GM21423 (cell line): ENCODE measurements around the gene APBA1.
"Not testable (repeated sequence)": the region's sequence is repeated elsewhere in the genome, so short reads cannot be mapped to it uniquely, and the experiment has no call there.

Experiments used
- ATAC-seq: cut with Tn5 transposase; IDR thresholded peaks from one replicate; pipeline ENCODE4 v1.9.1; 2021; ENCODE audit warnings: mild to moderate bottlenecking, moderate library complexity; ENCODE audit not compliant: unreplicated experiment

The APBA1 gene

DNA sequence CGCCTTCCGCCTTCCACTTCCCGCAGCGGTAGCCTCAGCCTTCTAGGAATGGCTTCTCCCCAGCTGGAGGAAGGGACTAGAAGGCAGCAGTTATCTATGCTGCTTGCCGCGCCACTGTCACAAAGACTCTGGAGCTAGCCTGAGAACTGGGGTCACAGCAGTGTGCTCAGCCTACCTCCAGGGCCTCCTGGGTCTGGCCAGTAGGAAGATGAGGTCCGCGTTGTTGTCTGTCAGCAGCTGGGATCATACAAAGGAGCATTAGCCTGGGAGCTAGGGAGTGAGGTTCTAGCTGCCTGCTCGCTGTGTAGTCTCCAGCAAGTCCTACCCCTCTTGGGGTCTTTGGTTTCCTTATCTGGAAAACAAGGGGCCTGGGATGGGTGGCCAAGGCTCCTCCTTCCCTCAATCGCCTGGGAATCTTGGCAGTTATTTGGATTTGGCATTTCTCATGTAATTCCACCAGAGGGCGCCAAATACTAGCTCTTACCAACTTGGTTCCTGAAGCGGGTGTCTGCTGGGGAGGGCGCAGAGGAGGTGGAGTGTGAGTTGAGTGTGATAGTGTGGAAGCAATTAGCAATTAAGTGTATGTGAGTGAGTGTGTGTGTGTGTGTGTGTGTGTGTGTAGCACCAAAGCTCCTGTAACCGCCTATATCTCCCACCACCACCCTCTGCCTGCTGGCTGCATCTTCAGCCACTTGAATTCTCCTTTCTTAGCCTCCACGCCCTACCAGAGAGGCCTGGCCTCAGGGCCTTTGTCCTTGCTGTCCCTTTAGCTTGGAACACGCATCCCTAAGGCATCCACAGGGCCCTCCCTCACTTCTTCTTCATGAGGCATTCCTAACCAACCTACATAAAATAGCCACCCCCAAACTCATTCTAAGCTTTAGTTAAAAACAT lies 250.0 kb downstream of the APBA1 start:
- ATAC-seq = no peak

GRCh38 chr9:69420611-69421270 lies 251.4 kb downstream of the APBA1 start:
- ATAC-seq = no peak

DNA sequence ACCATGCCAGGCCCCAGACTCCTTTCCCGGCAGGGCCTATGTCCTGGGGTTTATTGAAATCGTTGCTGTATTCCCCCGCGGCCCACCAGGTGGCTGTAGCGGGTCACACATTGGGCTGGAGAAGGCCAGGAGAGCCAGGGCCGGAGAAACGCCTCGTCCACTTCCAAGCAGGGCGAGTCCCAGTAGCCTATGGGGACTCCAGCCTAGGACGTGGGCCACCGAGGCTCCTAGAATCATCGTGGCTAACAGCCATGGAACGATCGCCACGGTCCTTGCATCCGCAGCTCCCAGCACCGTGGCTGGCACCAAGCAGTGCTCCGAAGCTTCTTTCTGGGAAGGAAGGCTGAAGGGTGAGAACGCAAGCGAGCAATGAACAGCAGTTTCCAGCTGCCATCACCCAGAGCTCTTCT lies 259.4 kb downstream of the APBA1 start:
- ATAC-seq = no peak

- no peak for ATAC-seq
These were observed 260.0 kb downstream of the APBA1 start for GRCh38 chr9:69411931-69412740.

- ATAC-seq = no peak
These were observed 260.9 kb downstream of the APBA1 start for GRCh38 chr9:69411246-69411645.

DNA sequence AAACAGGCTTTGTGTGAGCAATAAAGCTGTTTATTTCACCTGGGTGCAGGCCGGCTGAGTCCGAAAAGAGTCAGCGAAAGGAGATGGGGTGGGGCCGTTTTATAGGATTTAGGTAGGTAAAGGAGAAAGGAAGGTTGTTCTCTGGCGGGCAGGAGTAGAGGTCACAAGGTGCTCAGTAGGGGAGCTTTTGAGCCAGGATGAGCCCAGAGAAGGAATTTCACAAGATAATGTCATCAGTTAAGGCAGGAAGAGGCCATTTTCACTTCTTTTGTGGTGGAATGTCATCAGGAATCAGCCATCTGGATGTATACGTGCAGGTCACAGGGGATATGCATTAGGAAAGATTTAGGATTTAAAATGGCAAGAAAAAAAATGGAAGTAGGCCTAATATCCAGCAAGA lies 262.2 kb downstream of the APBA1 start:
- ATAC-seq = not testable (repeated sequence)

DNA sequence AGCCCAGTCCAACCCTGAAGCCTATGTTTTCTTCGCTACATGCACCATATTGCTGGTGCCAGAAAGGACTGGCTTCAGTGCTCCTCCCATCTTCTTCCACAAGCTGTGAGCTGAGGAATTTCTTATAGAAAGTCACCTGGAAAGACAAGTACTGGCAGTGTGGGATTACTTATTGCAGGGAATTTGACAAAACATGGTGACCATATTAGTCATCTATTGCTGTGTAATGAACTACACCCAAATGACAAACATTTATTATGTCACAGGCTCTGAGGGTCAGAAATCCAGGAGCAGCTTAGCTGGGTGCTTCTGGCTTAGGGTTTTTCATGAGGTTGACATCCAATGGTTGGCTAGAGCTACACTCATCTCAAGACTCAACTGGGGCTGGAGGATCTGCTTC lies 271.7 kb downstream of the APBA1 start:
- no peak for ATAC-seq

- no peak for ATAC-seq
These were observed 274.6 kb downstream of the APBA1 start for GRCh38 chr9:69397384-69398214.

DNA sequence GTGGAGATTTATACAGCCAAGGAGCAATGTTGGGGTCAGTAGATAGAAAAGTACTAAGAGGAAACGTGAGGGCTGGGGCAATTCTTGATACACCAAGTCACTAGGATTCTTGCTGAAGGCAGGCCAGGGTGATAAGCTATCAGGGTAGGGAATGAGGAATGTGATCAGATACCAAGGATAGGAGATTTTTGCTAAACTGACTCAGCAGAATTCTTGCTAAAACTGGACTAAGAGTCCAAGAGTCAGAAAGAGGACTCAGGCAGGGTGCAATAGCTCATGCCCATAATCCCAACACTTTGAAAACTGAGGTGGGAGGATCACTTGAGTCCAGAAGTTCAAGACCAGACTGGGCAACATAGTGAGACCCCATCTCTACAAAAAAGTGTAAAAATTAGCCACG lies 275.4 kb downstream of the APBA1 start:
- no peak for ATAC-seq

DNA sequence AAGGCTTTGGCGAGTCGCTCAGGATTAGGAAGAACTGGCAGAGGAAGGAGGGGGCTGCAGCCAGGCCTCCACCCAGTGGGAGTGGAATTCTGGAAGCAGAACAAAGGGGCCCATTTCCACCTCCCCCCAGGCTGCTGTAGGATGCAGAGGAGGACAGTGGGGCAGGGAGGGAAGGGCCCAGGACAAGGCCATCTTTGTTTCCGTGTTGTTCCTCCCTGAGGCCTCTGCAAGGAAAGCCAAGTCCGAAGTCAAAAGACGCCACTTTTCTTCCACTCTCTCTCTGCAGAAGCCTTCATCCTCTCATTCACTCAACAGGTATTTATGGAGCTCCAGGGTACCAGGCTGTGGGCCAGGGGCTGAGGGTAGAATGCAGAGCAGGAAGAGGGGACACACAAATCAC lies 276.5 kb downstream of the APBA1 start:
- no peak for ATAC-seq

DNA sequence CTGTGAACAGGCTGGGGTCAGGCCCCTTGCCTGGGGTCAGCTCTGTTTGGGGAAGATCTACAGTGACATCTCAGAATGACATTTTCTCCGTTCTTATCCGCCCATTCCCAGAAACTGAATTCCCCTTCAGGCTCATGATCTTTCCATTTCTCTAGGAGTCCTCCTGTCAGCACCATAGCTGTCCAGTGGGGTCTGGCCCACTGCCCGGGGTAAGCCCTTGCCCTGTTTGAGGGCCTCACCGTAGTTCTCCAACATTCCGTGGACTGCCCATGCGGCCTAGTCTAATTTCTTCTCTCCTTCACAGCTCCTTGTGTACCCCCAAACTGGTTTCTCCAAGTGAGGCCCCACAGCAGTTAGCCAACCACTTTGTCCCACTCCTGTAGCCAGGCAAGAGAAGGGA lies 278.7 kb downstream of the APBA1 start:
- ATAC-seq = no peak

- no peak for ATAC-seq
These were observed 279.3 kb downstream of the APBA1 start for GRCh38 chr9:69392826-69393225.

DNA sequence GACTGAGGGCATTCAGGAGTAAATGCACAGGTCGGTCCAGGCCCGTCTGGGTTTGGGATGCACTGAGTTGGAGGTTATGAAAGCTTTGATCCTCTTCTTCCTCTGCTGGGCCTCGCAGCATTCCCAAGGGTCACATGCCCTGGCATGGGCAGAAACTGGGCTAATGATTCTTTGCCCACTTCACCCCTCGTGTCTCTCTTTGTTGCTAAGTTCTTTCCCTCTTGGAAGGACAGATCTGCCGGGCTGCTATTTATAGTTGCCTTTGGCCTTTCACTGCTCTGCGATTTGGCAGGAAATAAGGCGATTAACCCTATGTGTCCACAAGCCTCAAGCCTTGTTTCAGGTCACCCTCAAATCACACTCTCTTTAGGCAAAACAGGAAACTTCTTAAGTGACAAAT lies 280.2 kb downstream of the APBA1 start:
- ATAC-seq = no peak

DNA sequence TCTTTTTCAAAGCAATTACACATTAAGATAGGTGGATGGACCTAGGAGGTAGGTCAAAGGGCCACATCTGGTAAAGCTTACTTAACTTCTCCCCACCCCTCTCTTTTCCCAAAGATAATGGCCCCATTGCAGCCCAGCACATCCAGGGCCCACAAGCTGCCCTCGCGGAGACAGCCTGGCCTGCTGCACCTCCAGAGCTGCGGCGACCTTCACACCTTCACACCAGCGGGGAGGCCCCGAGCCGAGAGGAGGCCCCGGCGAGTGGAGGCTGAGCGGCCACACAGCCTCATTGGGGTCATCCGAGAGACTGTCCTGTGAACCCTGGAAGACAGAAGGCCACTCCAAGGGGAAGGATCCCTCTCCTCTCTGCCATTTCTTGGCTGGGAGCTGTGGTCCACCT lies 280.7 kb downstream of the APBA1 start:
- no peak for ATAC-seq

- no peak for ATAC-seq
These were observed 282.7 kb downstream of the APBA1 start for GRCh38 chr9:69389437-69389995.

- ATAC-seq = no peak
These were observed 283.6 kb downstream of the APBA1 start for GRCh38 chr9:69388596-69388995.

DNA sequence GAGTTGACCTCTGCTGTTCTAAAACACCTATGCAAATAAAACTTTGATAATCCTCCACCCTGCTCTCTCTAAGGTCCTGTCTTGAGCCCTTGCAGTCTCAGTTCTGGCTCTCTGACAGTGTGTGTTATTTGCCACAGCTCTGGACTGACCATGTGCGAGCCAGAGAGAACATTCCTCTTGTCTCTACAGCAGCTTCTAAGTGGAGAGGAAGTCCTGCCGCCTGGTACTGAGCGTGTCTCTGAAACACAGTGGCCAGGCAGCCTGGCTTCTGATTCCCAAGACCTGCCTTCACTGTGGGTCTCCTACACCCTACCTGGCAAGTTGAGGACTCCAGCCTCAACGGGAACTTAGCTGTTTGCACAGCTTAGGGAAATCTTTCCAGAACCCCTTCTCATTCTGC lies 285.5 kb downstream of the APBA1 start:
- ATAC-seq = no peak

- no peak for ATAC-seq
These were observed 286.6 kb downstream of the APBA1 start for GRCh38 chr9:69385581-69386033.

GRCh38 chr9:69382135-69382534 lies 290.0 kb downstream of the APBA1 start:
- no peak for ATAC-seq

DNA sequence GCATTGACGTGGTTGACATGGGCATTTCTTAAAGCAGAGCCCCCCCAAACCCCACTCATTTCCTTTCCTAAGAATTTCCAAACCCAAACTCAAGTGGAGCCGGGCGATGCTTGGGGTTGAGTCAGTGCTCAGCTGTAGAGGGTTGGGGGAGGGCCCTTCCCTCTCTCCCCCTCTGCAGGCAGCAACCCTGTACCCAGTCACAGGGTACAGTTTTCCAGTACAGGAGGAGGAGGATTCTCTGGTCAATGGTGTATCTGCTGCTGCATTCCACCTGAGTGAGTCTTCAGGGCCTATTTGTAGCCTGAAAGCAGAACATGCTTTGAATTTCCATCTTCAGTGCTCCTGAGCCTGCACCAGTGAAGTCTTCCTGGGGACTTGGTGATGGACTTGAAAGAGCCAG lies 291.4 kb downstream of the APBA1 start:
- no peak for ATAC-seq
